Endothelial cell (in vitro differentiated cells): ENCODE data around the gene TMEM165. TPM values are rescaled to one million over a fixed set of nuclear protein-coding genes. Genes with fewer than 3 reads are reported as not detected.
A peak's percentile ranks its signal among the peaks of the same experiment; 100 is the strongest.

Experiments
- DNase-seq: peaks from one replicate; pipeline ENCODE4 v3.0.0; 2021; ENCODE audit warnings: low spot score
- H3K27ac Mint-ChIP-seq: one replicate; pipeline ENCODE4 v1.8.0; 2021; ENCODE audit warnings: mixed read lengths, inconsistent platforms; ENCODE audit not compliant: unreplicated experiment
- H3K27me3 Mint-ChIP-seq: one replicate; pipeline ENCODE4 v1.8.0; 2021; ENCODE audit warnings: mild to moderate bottlenecking, moderate library complexity, mixed read lengths, inconsistent platforms; ENCODE audit not compliant: unreplicated experiment
- H3K36me3 Mint-ChIP-seq: one replicate; pipeline ENCODE4 v1.8.0; 2021; ENCODE audit warnings: mild to moderate bottlenecking, low read depth, mixed read lengths, inconsistent platforms; ENCODE audit not compliant: unreplicated experiment
- H3K4me1 Mint-ChIP-seq: one replicate; pipeline ENCODE4 v1.8.0; 2021; ENCODE audit warnings: mild to moderate bottlenecking, mixed read lengths, inconsistent platforms; ENCODE audit not compliant: unreplicated experiment
- H3K4me3 Mint-ChIP-seq: one replicate; pipeline ENCODE4 v1.8.0; 2021; ENCODE audit warnings: mild to moderate bottlenecking, mixed read lengths, inconsistent platforms; ENCODE audit not compliant: unreplicated experiment
- H3K9me3 Mint-ChIP-seq: one replicate; pipeline ENCODE4 v1.8.0; 2021; ENCODE audit warnings: mixed read lengths, inconsistent platforms; ENCODE audit not compliant: unreplicated experiment
- total RNA-seq: library from RNA; stranded (reverse); fragmentation: NEBNext Ultra II Directional; extraction: Animal tissue kit (Norgen Biotek cat#: 25700); gene quantifications from one replicate; pipeline ENCODE4 v1.2.1, GENCODE V29; 2021; ENCODE audit not compliant: unreplicated experiment
- TF ChIP-seq, protein P1 (sequence below): fragments of 200-600 bp; sonication (generic); IDR thresholded peaks from one replicate; pipeline ENCODE4 v1.5.0; 2021; ENCODE audit warnings: antibody characterized with exemption; ENCODE audit not compliant: unreplicated experiment

The TMEM165 gene
- total RNA-seq, 1 donor from 2014 or later, result 197 TPM

DNA sequence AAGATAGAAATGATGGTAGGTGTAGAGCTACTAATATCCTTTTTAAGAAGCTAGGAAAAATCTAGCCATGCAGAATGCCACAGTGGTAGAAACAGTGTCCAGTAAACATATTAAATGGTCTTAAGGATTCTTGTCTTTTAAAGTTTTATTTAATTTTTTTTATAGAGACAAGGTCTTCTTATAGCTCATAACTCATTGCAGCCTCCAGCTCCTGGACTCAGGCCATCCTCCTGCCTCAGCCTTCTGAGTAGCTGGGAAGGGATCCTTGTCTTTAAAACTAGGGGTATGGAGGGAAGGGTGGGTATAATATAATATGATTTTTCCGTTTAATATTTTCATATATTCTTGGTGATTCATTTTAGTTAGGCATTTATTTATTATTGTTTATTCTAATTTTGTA is 3.8 kb downstream of the TMEM165 start:
- H3K4me1 Mint-ChIP-seq, result peaks cover 48% of the 10 kb centered on the region
- H3K36me3 Mint-ChIP-seq, result peaks cover 50% of the 10 kb centered on the region
- no peaks in the 10 kb centered on the region for H3K9me3 Mint-ChIP-seq
- H3K27me3 Mint-ChIP-seq, result peaks cover 17% of the 10 kb centered on the region
- no peak for DNase-seq
- no peak overlapping the region for H3K27ac Mint-ChIP-seq
- H3K4me3 Mint-ChIP-seq, result peak overlapping the region; percentile 100
- TF ChIP-seq, protein P1, sequence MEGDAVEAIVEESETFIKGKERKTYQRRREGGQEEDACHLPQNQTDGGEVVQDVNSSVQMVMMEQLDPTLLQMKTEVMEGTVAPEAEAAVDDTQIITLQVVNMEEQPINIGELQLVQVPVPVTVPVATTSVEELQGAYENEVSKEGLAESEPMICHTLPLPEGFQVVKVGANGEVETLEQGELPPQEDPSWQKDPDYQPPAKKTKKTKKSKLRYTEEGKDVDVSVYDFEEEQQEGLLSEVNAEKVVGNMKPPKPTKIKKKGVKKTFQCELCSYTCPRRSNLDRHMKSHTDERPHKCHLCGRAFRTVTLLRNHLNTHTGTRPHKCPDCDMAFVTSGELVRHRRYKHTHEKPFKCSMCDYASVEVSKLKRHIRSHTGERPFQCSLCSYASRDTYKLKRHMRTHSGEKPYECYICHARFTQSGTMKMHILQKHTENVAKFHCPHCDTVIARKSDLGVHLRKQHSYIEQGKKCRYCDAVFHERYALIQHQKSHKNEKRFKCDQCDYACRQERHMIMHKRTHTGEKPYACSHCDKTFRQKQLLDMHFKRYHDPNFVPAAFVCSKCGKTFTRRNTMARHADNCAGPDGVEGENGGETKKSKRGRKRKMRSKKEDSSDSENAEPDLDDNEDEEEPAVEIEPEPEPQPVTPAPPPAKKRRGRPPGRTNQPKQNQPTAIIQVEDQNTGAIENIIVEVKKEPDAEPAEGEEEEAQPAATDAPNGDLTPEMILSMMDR, result no peak

DNA sequence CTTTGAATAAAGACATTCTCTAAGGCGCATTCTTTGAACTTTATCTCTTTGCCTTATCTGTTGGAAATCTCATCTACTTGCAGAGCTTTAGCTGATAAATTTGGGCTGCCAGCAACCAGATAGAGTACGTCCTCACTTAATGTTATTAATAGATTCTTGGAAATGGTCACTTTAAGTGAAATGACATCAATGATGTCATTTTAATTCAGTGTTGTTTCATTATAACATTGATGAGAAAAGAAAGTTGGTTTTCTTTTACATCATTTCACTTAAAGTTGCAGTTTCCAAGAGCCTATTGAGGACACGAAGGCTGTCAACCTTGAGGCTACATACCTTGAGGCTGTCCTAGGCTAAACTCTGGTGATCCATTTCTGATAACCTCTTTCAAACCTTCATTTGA is 9.3 kb downstream of the TMEM165 start:
- peak overlapping the region; percentile 55 for H3K27ac Mint-ChIP-seq
- peaks cover 3% of the 10 kb centered on the region for H3K27me3 Mint-ChIP-seq
- DNase-seq, result no peak
- H3K36me3 Mint-ChIP-seq, result peaks cover 34% of the 10 kb centered on the region
- H3K4me1 Mint-ChIP-seq, result peaks cover 45% of the 10 kb centered on the region
- H3K4me3 Mint-ChIP-seq, result peak overlapping the region; percentile 86
- H3K9me3 Mint-ChIP-seq, result no peaks in the 10 kb centered on the region
- TF ChIP-seq, protein P1, result no peak

DNA sequence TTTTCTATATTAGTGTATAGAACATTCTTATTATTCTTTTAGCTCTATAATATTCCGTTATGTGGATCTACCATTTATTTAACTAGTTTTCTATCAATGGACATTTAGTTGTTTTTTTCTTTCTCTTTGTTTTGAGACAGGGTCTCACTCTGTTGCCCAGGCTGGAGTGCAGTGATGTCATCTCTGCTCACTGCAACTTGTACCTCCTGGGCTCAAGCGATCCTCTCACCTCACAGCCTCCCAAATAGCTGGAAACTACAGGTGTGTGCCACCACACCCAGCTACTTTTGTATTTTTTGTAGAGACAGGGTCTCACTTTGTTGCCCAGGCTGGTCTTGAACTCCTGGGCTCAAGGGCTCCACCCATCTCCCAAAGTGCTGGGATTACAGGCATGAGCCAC is 10.8 kb downstream of the TMEM165 start:
- TF ChIP-seq, protein P1, result no peak
- no peaks in the 10 kb centered on the region for H3K9me3 Mint-ChIP-seq
- H3K36me3 Mint-ChIP-seq, result peaks cover 26% of the 10 kb centered on the region
- peaks cover 36% of the 10 kb centered on the region for H3K4me1 Mint-ChIP-seq
- no peak overlapping the region for H3K27ac Mint-ChIP-seq
- peaks cover 3% of the 10 kb centered on the region for H3K27me3 Mint-ChIP-seq
- H3K4me3 Mint-ChIP-seq, result no peak overlapping the region
- no peak for DNase-seq

DNA sequence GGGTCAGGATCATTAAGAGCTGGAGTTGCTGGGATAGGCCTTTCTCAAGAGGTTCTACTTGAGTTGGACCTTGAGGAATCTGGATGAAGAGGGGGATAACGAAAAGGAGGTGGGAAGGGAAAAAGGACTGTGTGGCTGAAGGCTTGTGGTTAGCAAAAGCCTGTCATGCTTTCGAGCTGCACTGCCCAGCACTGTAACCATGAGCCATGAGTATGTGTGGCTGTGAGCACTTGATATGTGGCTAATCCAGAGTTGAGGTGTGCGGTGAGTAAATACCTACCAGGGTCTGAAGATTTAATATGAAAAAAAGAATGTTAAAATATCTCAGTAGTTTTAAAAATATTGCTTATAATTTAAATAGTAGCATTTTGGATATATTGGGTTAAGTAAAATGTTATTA is 11.4 kb downstream of the TMEM165 start:
- peaks cover 3% of the 10 kb centered on the region for H3K27me3 Mint-ChIP-seq
- H3K4me3 Mint-ChIP-seq, result no peak overlapping the region
- H3K9me3 Mint-ChIP-seq, result no peaks in the 10 kb centered on the region
- peaks cover 26% of the 10 kb centered on the region for H3K36me3 Mint-ChIP-seq
- TF ChIP-seq, protein P1, result no peak
- no peak overlapping the region for H3K27ac Mint-ChIP-seq
- DNase-seq, result no peak
- H3K4me1 Mint-ChIP-seq, result peaks cover 36% of the 10 kb centered on the region

DNA sequence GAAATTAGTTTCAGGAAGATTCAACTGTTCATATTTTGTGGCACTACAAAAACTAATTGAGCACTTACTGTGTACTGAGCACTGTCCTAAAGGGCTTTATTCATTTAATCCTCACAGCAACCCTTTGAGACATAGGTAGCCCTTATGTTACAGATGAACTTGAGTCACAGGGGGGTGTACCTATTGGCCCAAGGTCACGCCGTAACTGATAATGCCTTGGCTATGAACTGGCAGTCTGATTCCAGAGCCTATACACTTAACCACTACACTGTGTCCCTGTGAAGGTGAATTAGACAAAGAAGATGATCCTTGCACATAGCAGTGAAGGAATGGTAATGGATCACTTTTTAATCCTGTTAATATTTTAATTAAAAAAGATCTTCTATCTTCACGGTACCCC is 12.0 kb downstream of the TMEM165 start:
- H3K36me3 Mint-ChIP-seq, result peaks cover 26% of the 10 kb centered on the region
- DNase-seq, result no peak
- H3K9me3 Mint-ChIP-seq, result no peaks in the 10 kb centered on the region
- H3K4me3 Mint-ChIP-seq, result no peak overlapping the region
- TF ChIP-seq, protein P1, result no peak
- no peak overlapping the region for H3K27ac Mint-ChIP-seq
- peaks cover 36% of the 10 kb centered on the region for H3K4me1 Mint-ChIP-seq
- H3K27me3 Mint-ChIP-seq, result peaks cover 1% of the 10 kb centered on the region
